Esophagus muscularis mucosa (tissue), 4 donors: ENCODE data around the gene ARHGAP32. TPM values are rescaled to one million over a fixed set of nuclear protein-coding genes. Genes with fewer than 3 reads are reported as not detected.

Source experiments
- DNase-seq: peaks from one replicate; pipeline ENCODE4 v3.0.0-alpha.2; 2017; ENCODE audit errors: extremely low spot score
- H3K27ac ChIP-seq, 4 donors: fragments of 200-600 bp; sonication (generic); replicated peaks in 1 of 4; 1 replicate in 3 of 4; 2 replicates in 1 of 4; pipeline ENCODE4 v1.5.1; 2016 to 2019; ENCODE audit warnings: mild to moderate bottlenecking in 1 of 4
- H3K27me3 ChIP-seq, 4 donors: fragments of 200-600 bp; sonication (generic); one replicate each; pipeline versions ENCODE4 v1.5.1 to v1.6.0; 2016 to 2019
- H3K36me3 ChIP-seq, 4 donors: fragments of 200-600 bp; sonication (generic); one replicate each; pipeline ENCODE4 v1.5.1; 2016 to 2019
- H3K4me1 ChIP-seq, 4 donors: fragments of 200-600 bp; sonication (generic); one replicate each; pipeline ENCODE4 v1.5.1; 2016 to 2019
- H3K4me3 ChIP-seq, 4 donors: fragments of 200-600 bp; sonication (generic); 1 replicate in 2 of 4; 2 replicates in 2 of 4; pipeline ENCODE4 v1.5.1; 2016 to 2019; ENCODE audit warnings: mild to moderate bottlenecking in 4 of 4, moderate library complexity in 1 of 4
- H3K9me3 ChIP-seq, 4 donors: fragments of 200-600 bp; sonication (generic); 1 replicate in 3 of 4; 2 replicates in 1 of 4; pipeline ENCODE4 v1.5.1; 2016 to 2019
- CTCF ChIP-seq, 3 experiments: fragments of 200-600 bp in 2 of 3; fragments of 450-650 bp in 1 of 3; sonication (generic) in 2 of 3; IDR thresholded peaks; one replicate each; pipeline ENCODE4 v1.5.1; 2017 to 2019; ENCODE audit warnings: antibody characterized with exemption in 3 of 3, mild to moderate bottlenecking in 2 of 3, moderate library complexity in 1 of 3
- EP300 ChIP-seq: sonication (generic); formaldehyde crosslinking; IDR thresholded peaks from one replicate; pipeline ENCODE4 v1.6.1; 2017; ENCODE audit warnings: antibody characterized with exemption
- POLR2A ChIP-seq: fragments of 450-650 bp; IDR thresholded peaks from one replicate; pipeline ENCODE4 v1.6.1; 2017; ENCODE audit warnings: antibody characterized with exemption, moderate library complexity, mild to moderate bottlenecking, low read depth
- POLR2AphosphoS5 ChIP-seq, 2 donors: sonication (generic); formaldehyde crosslinking; IDR thresholded peaks; one replicate each; pipeline ENCODE4 v1.6.1; 2017; ENCODE audit warnings: antibody characterized with exemption in 2 of 2
- WGBS: methylation state at CpG from one replicate; pipeline ENCODE4 v1.1.5; 2018; 5-methylcytosine and 5-hydroxymethylcytosine counted together
- intact Hi-C: fragments of 100-400 bp; cut with DNase I; formaldehyde crosslinking; loops from one replicate; pipeline ENCODE4 v1.15.1; 2023
- total RNA-seq, 4 donors: library from RNA; depleted of rRNA; stranded (reverse); fragments of >200 nt; gene quantifications; one replicate each; pipeline versions ENCODE4 v1.1.0 to v1.2.1, GENCODE V29; 2016

The ARHGAP32 gene
- total RNA-seq, 4 donors from 2014 or later, result 11.9 to 17.0 (median 15.8) TPM

DNA sequence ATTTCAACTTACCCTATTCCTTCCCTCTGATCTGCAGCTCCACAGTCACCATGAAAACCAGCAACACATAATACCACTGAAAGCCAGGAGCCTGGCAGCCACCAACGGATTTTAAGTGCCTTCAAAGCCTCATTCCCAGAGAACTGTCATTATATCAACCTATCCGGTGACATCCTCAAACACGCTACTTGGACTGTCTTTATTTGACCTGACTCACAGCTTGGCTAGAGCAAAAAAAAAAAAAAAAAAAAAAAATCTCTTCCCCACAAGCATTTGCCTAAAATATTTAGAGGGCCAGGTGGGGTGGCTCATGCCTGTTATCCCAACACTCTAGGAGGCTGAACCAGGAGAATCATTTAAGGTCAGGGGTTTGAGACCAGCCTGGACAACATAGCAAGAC lies 32.4 kb upstream of the ARHGAP32 start:
- Histone ChIP-seq H3K9me3 (peaks cover 0 to 24% (median 11%) of the 10 kb centered on the region in 4 donors), H3K36me3 (no peaks in the 10 kb centered on the region), H3K4me3 (no peak overlapping the region), H3K4me1 (peaks cover 0 to 17% (median 9%) of the 10 kb centered on the region in 4 donors), H3K27ac (no peak overlapping the region), H3K27me3 (no peaks in the 10 kb centered on the region)
- TF ChIP-seq EP300 (no peak), POLR2A (no peak), CTCF (IDR thresholded peaks at IDR 0.05) (no peak), POLR2AphosphoS5 (IDR thresholded peaks at IDR 0.05) (no peak)
- 89% methylated on average over 3 of the region's 3 CpGs for WGBS
- intact Hi-C loops, result loop anchor here (10.0 kb wide), 1 partner anchor 50 kb away; no protein-coding TSS in a partner anchor
- DNase-seq, result no peak

DNA sequence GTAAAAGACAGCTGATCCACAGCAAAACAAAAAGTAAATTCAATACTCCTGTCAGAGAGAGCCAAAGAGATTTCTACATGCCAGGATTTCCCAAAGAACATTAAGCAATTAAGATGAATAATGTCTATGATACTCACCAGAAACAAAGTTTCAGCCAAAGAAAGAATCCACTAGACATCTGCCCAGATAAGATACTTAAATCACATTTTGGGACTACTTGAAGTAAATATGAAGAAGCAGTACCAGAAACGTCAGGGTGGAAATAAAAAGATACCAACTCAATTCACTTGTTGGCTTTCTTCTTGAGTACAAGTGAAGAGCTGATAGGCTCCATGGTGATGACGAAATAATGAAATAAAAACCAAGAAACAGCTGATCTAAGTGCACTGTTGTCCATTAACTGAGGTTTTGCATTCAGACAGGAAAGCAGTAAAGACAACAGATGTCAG lies 31.6 kb upstream of the ARHGAP32 start:
- Histone ChIP-seq H3K4me1 (peaks cover 0 to 17% (median 11%) of the 10 kb centered on the region in 4 donors), H3K4me3 (no peak overlapping the region), H3K36me3 (no peaks in the 10 kb centered on the region), H3K27me3 (no peaks in the 10 kb centered on the region), H3K9me3 (peaks cover 0 to 24% (median 11%) of the 10 kb centered on the region in 4 donors), H3K27ac (no peak overlapping the region)
- no peak for TF ChIP-seq CTCF (IDR thresholded peaks at IDR 0.05)
- DNase-seq, result no peak
- intact Hi-C loops, result loop anchor here (10.0 kb wide), 1 partner anchor 51 kb away; no protein-coding TSS in a partner anchor
- 60% methylated on average over 2 of the region's 2 CpGs for WGBS

GRCh38 chr11:129223260-129223659 lies 31.1 kb upstream of the ARHGAP32 start:
- Histone ChIP-seq H3K36me3 (no peaks in the 10 kb centered on the region), H3K27ac (no peak overlapping the region), H3K9me3 (peaks cover 0 to 24% (median 11%) of the 10 kb centered on the region in 4 donors), H3K27me3 (no peaks in the 10 kb centered on the region), H3K4me1 (peaks cover 0 to 17% (median 11%) of the 10 kb centered on the region in 4 donors), H3K4me3 (no peak overlapping the region)
- TF ChIP-seq EP300, result no peak
- TF ChIP-seq POLR2AphosphoS5 (IDR thresholded peaks at IDR 0.05), result no peak
- TF ChIP-seq POLR2A, result no peak
- no peak for TF ChIP-seq CTCF (IDR thresholded peaks at IDR 0.05)
- intact Hi-C loops, result loop anchor here (10.0 kb wide), 1 partner anchor 52 kb away; no protein-coding TSS in a partner anchor
- 52% methylated on average over 1 of the region's 1 CpG for WGBS
- no peak for DNase-seq

- Histone ChIP-seq H3K27me3 (no peaks in the 10 kb centered on the region), H3K27ac (no peak overlapping the region), H3K4me3 (no peak overlapping the region), H3K36me3 (no peaks in the 10 kb centered on the region), H3K9me3 (peaks cover 0 to 18% (median 9%) of the 10 kb centered on the region in 4 donors), H3K4me1 (peaks cover 0 to 17% (median 11%) of the 10 kb centered on the region in 4 donors)
- WGBS, result 94% methylated on average over 3 of the region's 3 CpGs
- intact Hi-C loops, result loop anchor here (10.0 kb wide), 1 partner anchor 53 kb away; no protein-coding TSS in a partner anchor
- DNase-seq, result no peak
- TF ChIP-seq POLR2AphosphoS5 (IDR thresholded peaks at IDR 0.05) (no peak), EP300 (no peak), CTCF (IDR thresholded peaks at IDR 0.05) (no peak), POLR2A (no peak)
These were observed 30.0 kb upstream of the ARHGAP32 start for GRCh38 chr11:129222158-129222557.
